Gastrocnemius medialis (tissue), 4 donors: ENCODE results near the gene SUPT7L. TPM values are rescaled to one million over a fixed set of nuclear protein-coding genes. Genes with fewer than 3 reads are reported as not detected.

Experiments used
- ATAC-seq, 2 donors: fragments of 150-250 bp; one replicate each; pipeline ENCODE4 v1.9.1; 2016
- DNase-seq, 2 donors: peaks; one replicate each; pipeline ENCODE4 v3.0.0-alpha.2; 2019
- H3K27ac ChIP-seq, 4 donors: fragments of 200-600 bp; sonication (generic); 1 replicate in 1 of 4; 2 replicates in 3 of 4; pipeline ENCODE4 v1.5.1; 2016 to 2018; ENCODE audit warnings: mild to moderate bottlenecking in 2 of 4, moderate library complexity in 1 of 4
- H3K27me3 ChIP-seq, 3 donors: fragments of 200-600 bp; sonication (generic) in 2 of 3; 1 replicate in 1 of 3; 2 replicates in 2 of 3; pipeline versions ENCODE4 v1.5.1 to v1.6.0; 2016 to 2019; ENCODE audit warnings: mild to moderate bottlenecking in 1 of 3, moderate library complexity in 1 of 3
- H3K36me3 ChIP-seq, 2 donors: fragments of 200-600 bp; sonication (generic) in 1 of 2; one replicate each; pipeline ENCODE4 v1.5.1; 2017 to 2018
- H3K4me1 ChIP-seq, 2 donors: fragments of 200-600 bp; sonication (generic) in 1 of 2; one replicate each; pipeline ENCODE4 v1.5.1; 2016 to 2017; ENCODE audit warnings: mild to moderate bottlenecking in 2 of 2
- H3K4me3 ChIP-seq, 4 donors: fragments of 200-600 bp; sonication (generic) in 3 of 4; 1 replicate in 1 of 4; 2 replicates in 3 of 4; pipeline ENCODE4 v1.5.1; 2016 to 2019; ENCODE audit warnings: mild to moderate bottlenecking in 2 of 4
- H3K9me3 ChIP-seq, 3 donors: fragments of 200-600 bp; sonication (generic) in 2 of 3; 1 replicate in 1 of 3; 2 replicates in 2 of 3; pipeline ENCODE4 v1.5.1; 2016 to 2019
- POLR2A ChIP-seq, 2 donors: fragments of 450-650 bp; IDR thresholded peaks; one replicate each; pipeline ENCODE4 v1.6.1; 2017; ENCODE audit warnings: antibody characterized with exemption in 2 of 2, mild to moderate bottlenecking in 2 of 2, moderate library complexity in 2 of 2
- in situ Hi-C, 4 donors: fragments of 200-750 bp; cut with MboI; loops; one replicate each; pipeline versions ENCODE4 v1.15.0 to v1.8.0; 2017; ENCODE audit warnings: low sequenced_read_pairs in 4 of 4
- intact Hi-C: fragments of 100-400 bp; cut with DNase I; formaldehyde crosslinking; loops from one replicate; pipeline ENCODE4 v1.15.1; 2023; ENCODE audit warnings: low total_unique reads
- total RNA-seq, 4 donors: library from RNA; depleted of rRNA; stranded (reverse); fragments of >200 nt; gene quantifications; one replicate each; pipeline versions ENCODE4 v1.1.0 to v1.2.3, GENCODE V29; 2016
- TF ChIP-seq, protein P1 (sequence below), 5 experiments: fragments of 450-650 bp in 3 of 5; fragments of 200-600 bp in 2 of 5; sonication (generic) in 2 of 5; IDR thresholded peaks in 4 of 5; conservative IDR thresholded peaks in 1 of 5; 1 replicate in 4 of 5; 2 replicates in 1 of 5; pipeline ENCODE4 v1.5.1; 2016 to 2019; ENCODE audit warnings: antibody characterized with exemption in 5 of 5, mild to moderate bottlenecking in 3 of 5, moderate library complexity in 3 of 5

SUPT7L gene
- total RNA-seq, 4 donors from 2014 or later = 14.6 to 26.0 (median 21.9) TPM

DNA sequence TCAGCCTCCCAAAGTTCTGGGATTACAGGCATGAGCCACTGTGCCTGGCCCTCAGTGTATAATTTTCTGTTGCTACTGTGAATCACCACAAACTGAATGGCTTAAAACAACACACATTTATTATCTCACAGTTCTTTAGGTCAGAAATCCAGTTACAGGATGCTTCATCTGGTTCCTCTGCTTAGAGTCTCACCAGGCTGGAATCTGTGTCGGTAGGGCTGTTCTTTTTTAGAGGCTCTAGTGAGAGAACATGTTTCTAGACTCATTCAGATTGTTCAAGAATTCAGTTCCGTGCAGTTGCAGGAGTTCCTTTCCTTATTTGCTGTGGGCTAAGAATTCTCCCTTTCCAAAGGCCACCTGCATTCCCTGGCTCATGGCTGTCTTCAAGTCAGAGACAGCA lies 56.8 kb downstream of the SUPT7L start:
- no peaks in the 10 kb centered on the region for H3K27me3 ChIP-seq
- intact Hi-C loops = no loop called here
- H3K4me3 ChIP-seq = no peak overlapping the region
- in situ Hi-C loops = no loop called here
- no peak overlapping the region for H3K27ac ChIP-seq
- no peaks in the 10 kb centered on the region for H3K9me3 ChIP-seq
- peaks cover 0 to 52% of the 10 kb centered on the region in 2 donors for H3K36me3 ChIP-seq
- DNase-seq (no peak), ATAC-seq (no peak)
- no peak for TF ChIP-seq POLR2A (IDR thresholded peaks at IDR 0.05)
- TF ChIP-seq, protein P1, sequence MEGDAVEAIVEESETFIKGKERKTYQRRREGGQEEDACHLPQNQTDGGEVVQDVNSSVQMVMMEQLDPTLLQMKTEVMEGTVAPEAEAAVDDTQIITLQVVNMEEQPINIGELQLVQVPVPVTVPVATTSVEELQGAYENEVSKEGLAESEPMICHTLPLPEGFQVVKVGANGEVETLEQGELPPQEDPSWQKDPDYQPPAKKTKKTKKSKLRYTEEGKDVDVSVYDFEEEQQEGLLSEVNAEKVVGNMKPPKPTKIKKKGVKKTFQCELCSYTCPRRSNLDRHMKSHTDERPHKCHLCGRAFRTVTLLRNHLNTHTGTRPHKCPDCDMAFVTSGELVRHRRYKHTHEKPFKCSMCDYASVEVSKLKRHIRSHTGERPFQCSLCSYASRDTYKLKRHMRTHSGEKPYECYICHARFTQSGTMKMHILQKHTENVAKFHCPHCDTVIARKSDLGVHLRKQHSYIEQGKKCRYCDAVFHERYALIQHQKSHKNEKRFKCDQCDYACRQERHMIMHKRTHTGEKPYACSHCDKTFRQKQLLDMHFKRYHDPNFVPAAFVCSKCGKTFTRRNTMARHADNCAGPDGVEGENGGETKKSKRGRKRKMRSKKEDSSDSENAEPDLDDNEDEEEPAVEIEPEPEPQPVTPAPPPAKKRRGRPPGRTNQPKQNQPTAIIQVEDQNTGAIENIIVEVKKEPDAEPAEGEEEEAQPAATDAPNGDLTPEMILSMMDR (IDR thresholded peaks at IDR 0.05 in 4 of 5, conservative IDR thresholded peaks at IDR 0.05 in 1 of 5) = no peak
- no peaks in the 10 kb centered on the region for H3K4me1 ChIP-seq

Other genes with a start within 250 kb of the SUPT7L start
- gene NRBP1, start 235.0 kb downstream of the SUPT7L start, total RNA-seq = 100 to 1,000 TPM in 3 of 4 donors, 10 to 100 TPM in 1; 91.8 to 125 (median 120) TPM
- 1 to 10 TPM in 1 of 4 donors, under 1 TPM in 1, not detected in 2; 0.93 to 2.1 TPM for gene KRTCAP3, start 221.2 kb downstream of the SUPT7L start, total RNA-seq
- gene IFT172, start 173.9 kb downstream of the SUPT7L start, total RNA-seq = 10 to 100 TPM in 2 of 4 donors, 1 to 10 TPM in 2; 3.1 to 16.8 (median 8.6) TPM
- gene FNDC4, start 168.4 kb downstream of the SUPT7L start, total RNA-seq = 1 to 10 TPM; 2.0 to 6.4 (median 3.1) TPM
- gene GCKR, start 166.8 kb downstream of the SUPT7L start, total RNA-seq = under 1 TPM in 1 of 4 donors, not detected in 3; 0.40 TPM
- 10 to 100 TPM in 2 of 4 donors, 1 to 10 TPM in 2; 5.8 to 15.6 (median 8.4) TPM for gene ZNF512, start 80.6 kb downstream of the SUPT7L start, total RNA-seq
- 1 to 10 TPM in 3 of 4 donors, under 1 TPM in 1; 0.56 to 2.0 (median 1.3) TPM for gene CCDC121, start 34.6 kb downstream of the SUPT7L start, total RNA-seq
- gene GPN1, start 34.6 kb downstream of the SUPT7L start, total RNA-seq = 10 to 100 TPM; 21.0 to 30.0 (median 25.0) TPM
- 10 to 100 TPM; 32.1 to 44.2 (median 34.6) TPM for gene SLC4A1AP, start 275 bp upstream of the SUPT7L start, total RNA-seq
- 100 to 1,000 TPM; 231 to 500 (median 388) TPM for gene MRPL33, start 108.1 kb upstream of the SUPT7L start, total RNA-seq
- 1 to 10 TPM in 3 of 4 donors, under 1 TPM in 1; 0.41 to 5.4 (median 3.0) TPM for gene RBKS, start 226.8 kb upstream of the SUPT7L start, total RNA-seq
- gene BABAM2, start 227.1 kb upstream of the SUPT7L start, total RNA-seq = 10 to 100 TPM; 57.2 to 72.2 (median 67.5) TPM